GM21825 (cell line): Measurements from ENCODE around the gene UPK1B.

Experiments
- ATAC-seq: cut with Tn5 transposase; IDR thresholded peaks from one replicate; pipeline ENCODE4 v1.9.1; 2021; ENCODE audit warnings: mild to moderate bottlenecking, moderate library complexity; ENCODE audit not compliant: unreplicated experiment

Gene UPK1B

DNA sequence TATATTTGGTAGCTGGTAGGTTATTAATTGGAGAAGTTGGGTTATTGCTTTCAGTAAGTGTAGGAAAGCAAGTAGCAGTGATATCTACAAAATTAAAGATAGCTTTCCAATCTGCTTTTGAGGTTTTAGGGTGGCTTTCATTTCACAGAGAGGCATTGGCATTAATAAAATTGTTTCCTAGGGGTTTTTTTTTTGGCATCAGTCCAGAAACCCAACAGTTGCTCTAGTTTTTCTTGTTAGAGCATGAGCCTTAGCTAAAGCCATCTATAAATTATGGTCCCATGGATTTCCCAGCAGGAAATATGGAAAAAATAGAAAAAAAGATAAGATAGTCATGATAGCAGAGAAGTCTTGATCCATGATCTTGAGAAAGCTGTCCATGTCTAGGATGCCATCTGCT is 70.3 kb downstream of the UPK1B start:
- no peak for ATAC-seq

GRCh38 chr3:119245778-119246177 is 72.4 kb downstream of the UPK1B start:
- ATAC-seq, result no peak
